Subcutaneous abdominal adipose tissue (tissue), 5 donors: ENCODE measurements around the gene SPATA21.

Source experiments
- H3K27ac ChIP-seq: one replicate; pipeline ENCODE4 v1.7.0; 2013; ENCODE audit warnings: low read depth, mild to moderate bottlenecking, inconsistent platforms, low read length, moderate library complexity
- H3K27me3 ChIP-seq, 5 donors: one replicate each; pipeline ENCODE4 v1.7.0; 2013; ENCODE audit warnings: low read length in 5 of 5, inconsistent platforms in 1 of 5; ENCODE audit not compliant: control insufficient read depth in 5 of 5, insufficient read depth in 4 of 5
- H3K36me3 ChIP-seq, 5 donors: one replicate each; pipeline ENCODE4 v1.7.0; 2013; ENCODE audit warnings: low read length in 5 of 5; ENCODE audit not compliant: control insufficient read depth in 5 of 5, insufficient read depth in 5 of 5
- H3K4me1 ChIP-seq, 5 donors: one replicate each; pipeline ENCODE4 v1.7.0; 2013; ENCODE audit warnings: low read length in 5 of 5, mild to moderate bottlenecking in 3 of 5, moderate library complexity in 1 of 5; ENCODE audit not compliant: control insufficient read depth in 5 of 5, insufficient read depth in 5 of 5
- H3K4me3 ChIP-seq, 5 donors: one replicate each; pipeline ENCODE4 v1.7.0; 2013; ENCODE audit warnings: low read length in 5 of 5, low read depth in 1 of 5
- H3K9ac ChIP-seq, 5 donors: one replicate each; pipeline ENCODE4 v1.7.0; 2013; ENCODE audit warnings: low read length in 5 of 5, mild to moderate bottlenecking in 4 of 5, moderate library complexity in 3 of 5
- H3K9me3 ChIP-seq, 5 donors: one replicate each; pipeline ENCODE4 v1.7.0; 2013; ENCODE audit warnings: low read length in 5 of 5; ENCODE audit not compliant: control insufficient read depth in 5 of 5
- donor health status: healthy.
- donor health status: healthy.
- donor health status: healthy.
- donor health status: healthy.
- donor health status: healthy.

The SPATA21 gene

GRCh38 chr1:16425125-16426025, 11.8 kb downstream of the SPATA21 start:
- Histone ChIP-seq H3K9me3 (no peaks in the 10 kb centered on the region), H3K9ac (no peak overlapping the region), H3K36me3 (no peaks in the 10 kb centered on the region), H3K27me3 (peaks cover 2 to 9% (median 5%) of the 10 kb centered on the region in 5 donors), H3K4me1 (peaks cover 0 to 4% (median 0%) of the 10 kb centered on the region in 5 donors), H3K4me3 (no peak overlapping the region), H3K27ac (no peak overlapping the region)

GRCh38 chr1:16422041-16422440, 15.2 kb downstream of the SPATA21 start:
- H3K36me3 ChIP-seq = no peaks in the 10 kb centered on the region

GRCh38 chr1:16421201-16421600, 16.0 kb downstream of the SPATA21 start:
- Histone ChIP-seq H3K27ac (no peak overlapping the region), H3K4me1 (peaks cover 0 to 4% (median 0%) of the 10 kb centered on the region in 5 donors), H3K36me3 (no peaks in the 10 kb centered on the region), H3K4me3 (no peak overlapping the region), H3K27me3 (peaks cover 4 to 9% (median 5%) of the 10 kb centered on the region in 5 donors), H3K9ac (no peak overlapping the region), H3K9me3 (no peaks in the 10 kb centered on the region)

More at GRCh38 chr1:16422041-16422440, 15.2 kb downstream of the SPATA21 start:
- peaks cover 4 to 9% (median 5%) of the 10 kb centered on the region in 5 donors for H3K27me3 ChIP-seq
- H3K4me3 ChIP-seq = no peak overlapping the region
- H3K9me3 ChIP-seq = no peaks in the 10 kb centered on the region
- H3K4me1 ChIP-seq = peaks cover 0 to 4% (median 0%) of the 10 kb centered on the region in 5 donors
- no peak overlapping the region for H3K9ac ChIP-seq
- no peak overlapping the region for H3K27ac ChIP-seq

GRCh38 chr1:16420424-16421118, 16.7 kb downstream of the SPATA21 start:
- Histone ChIP-seq H3K4me3 (no peak overlapping the region), H3K36me3 (no peaks in the 10 kb centered on the region), H3K9me3 (no peaks in the 10 kb centered on the region), H3K27me3 (peaks cover 4 to 9% (median 5%) of the 10 kb centered on the region in 5 donors), H3K4me1 (peaks cover 0 to 4% (median 0%) of the 10 kb centered on the region in 5 donors), H3K27ac (no peak overlapping the region), H3K9ac (peak overlapping the region in 1 of 5 donors; percentile 28)

GRCh38 chr1:16418823-16419425, 18.3 kb downstream of the SPATA21 start:
- Histone ChIP-seq H3K36me3 (no peaks in the 10 kb centered on the region), H3K9me3 (no peaks in the 10 kb centered on the region), H3K4me3 (no peak overlapping the region), H3K27me3 (peaks cover 4 to 9% (median 5%) of the 10 kb centered on the region in 5 donors), H3K27ac (no peak overlapping the region), H3K9ac (no peak overlapping the region), H3K4me1 (peaks cover 0 to 4% (median 0%) of the 10 kb centered on the region in 5 donors)

GRCh38 chr1:16413191-16413590, 24.0 kb downstream of the SPATA21 start:
- no peak overlapping the region for H3K4me3 ChIP-seq
- H3K36me3 ChIP-seq = no peaks in the 10 kb centered on the region
- H3K4me1 ChIP-seq = no peaks in the 10 kb centered on the region
- H3K27me3 ChIP-seq = peaks cover 0 to 5% (median 2%) of the 10 kb centered on the region in 5 donors
- H3K27ac ChIP-seq = no peak overlapping the region
- H3K9me3 ChIP-seq = no peaks in the 10 kb centered on the region
- H3K9ac ChIP-seq = no peak overlapping the region

GRCh38 chr1:16410803-16411202, 26.4 kb downstream of the SPATA21 start:
- H3K9me3 ChIP-seq = no peaks in the 10 kb centered on the region
- peaks cover 0 to 5% (median 3%) of the 10 kb centered on the region in 5 donors for H3K27me3 ChIP-seq
- no peak overlapping the region for H3K27ac ChIP-seq
- H3K36me3 ChIP-seq = no peaks in the 10 kb centered on the region
- H3K4me1 ChIP-seq = no peaks in the 10 kb centered on the region
- H3K4me3 ChIP-seq = no peak overlapping the region
- no peak overlapping the region for H3K9ac ChIP-seq

- Histone ChIP-seq H3K27me3 (peaks cover 0 to 5% (median 3%) of the 10 kb centered on the region in 5 donors), H3K4me1 (no peaks in the 10 kb centered on the region), H3K9ac (no peak overlapping the region), H3K4me3 (no peak overlapping the region), H3K9me3 (no peaks in the 10 kb centered on the region), H3K36me3 (no peaks in the 10 kb centered on the region), H3K27ac (no peak overlapping the region)
Measured at GRCh38 chr1:16409536-16410152, 27.6 kb downstream of the SPATA21 start.

GRCh38 chr1:16406868-16407267, 30.4 kb downstream of the SPATA21 start:
- Histone ChIP-seq H3K4me3 (no peak overlapping the region), H3K27me3 (peaks cover 0 to 5% (median 3%) of the 10 kb centered on the region in 5 donors), H3K27ac (no peak overlapping the region), H3K36me3 (no peaks in the 10 kb centered on the region), H3K4me1 (no peaks in the 10 kb centered on the region), H3K9ac (no peak overlapping the region), H3K9me3 (no peaks in the 10 kb centered on the region)
